Sciatic nerve (tissue), 2 donors: ENCODE data around the gene CDY1B. TPM values are rescaled to one million over a fixed set of nuclear protein-coding genes. Genes with fewer than 3 reads are reported as not detected.
"Not testable (repeated sequence)": the region's sequence is repeated elsewhere in the genome, so short reads cannot be mapped to it uniquely, and the experiment has no call there.

Experiments
- ATAC-seq: fragments of 200-7000 bp; cut with Tn5 transposase; one replicate; pipeline ENCODE4 v1.9.1; 2020; ENCODE audit warnings: mild to moderate bottlenecking, moderate library complexity
- DNase-seq: peaks from one replicate; pipeline ENCODE4 v3.0.0-alpha.2; 2020; ENCODE audit warnings: low spot score
- intact Hi-C: fragments of 100-400 bp; cut with DNase I; formaldehyde crosslinking; loops from one replicate; pipeline ENCODE4 v1.14.2; 2022
- total RNA-seq: library from RNA; stranded (reverse); fragmentation: NEBNext Ultra II Directional; extraction: Animal tissue kit (Norgen Biotek cat#: 25700); gene quantifications from one replicate; pipeline ENCODE4 v1.2.1, GENCODE V29; 2021
- donor health status: DM: no; HTN: no; CAD: no.
- donor health status: DM: no; HTN: no; CAD: no.

The CDY1B gene, protein sequence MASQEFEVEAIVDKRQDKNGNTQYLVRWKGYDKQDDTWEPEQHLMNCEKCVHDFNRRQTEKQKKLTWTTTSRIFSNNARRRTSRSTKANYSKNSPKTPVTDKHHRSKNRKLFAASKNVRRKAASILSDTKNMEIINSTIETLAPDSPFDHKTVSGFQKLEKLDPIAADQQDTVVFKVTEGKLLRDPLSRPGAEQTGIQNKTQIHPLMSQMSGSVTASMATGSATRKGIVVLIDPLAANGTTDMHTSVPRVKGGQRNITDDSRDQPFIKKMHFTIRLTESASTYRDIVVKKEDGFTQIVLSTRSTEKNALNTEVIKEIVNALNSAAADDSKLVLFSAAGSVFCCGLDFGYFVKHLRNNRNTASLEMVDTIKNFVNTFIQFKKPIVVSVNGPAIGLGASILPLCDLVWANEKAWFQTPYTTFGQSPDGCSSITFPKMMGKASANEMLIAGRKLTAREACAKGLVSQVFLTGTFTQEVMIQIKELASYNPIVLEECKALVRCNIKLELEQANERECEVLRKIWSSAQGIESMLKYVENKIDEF
- total RNA-seq, result not detected

DNA sequence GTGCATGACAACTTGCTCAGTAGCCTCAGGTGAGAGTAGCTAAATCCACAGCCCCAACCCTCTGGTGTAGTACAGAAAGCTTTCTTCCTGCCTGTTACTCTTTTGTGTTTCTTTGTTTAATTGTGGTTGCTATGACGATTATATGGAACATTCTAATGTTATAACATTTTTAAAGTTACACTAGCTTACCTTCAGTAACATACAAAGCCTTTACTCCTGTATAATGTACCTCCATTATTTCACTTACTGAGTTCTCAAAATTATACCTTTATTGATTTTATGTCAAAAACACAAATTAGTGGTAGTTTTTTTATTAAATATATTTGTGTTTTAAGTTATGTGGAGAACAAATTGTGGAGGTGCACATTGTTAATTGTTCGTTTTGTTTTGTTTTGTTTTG lies at the start of gene CDY1B:
CDY1B (minus strand) TSS at position 101 of the 400 bp plus-strand sequence. CDS start 331 bp downstream, outside the sequence.
- ATAC-seq, DNase-seq, intact Hi-C loops: not testable (repeated sequence)

- DNase-seq, intact Hi-C loops, ATAC-seq: not testable (repeated sequence)
These were observed 1.7 kb upstream of the CDY1B start for GRCh38 chrY:24049525-24049924.

- ATAC-seq, intact Hi-C loops, DNase-seq: not testable (repeated sequence)
These were observed 4.6 kb downstream of the CDY1B start for GRCh38 chrY:24043209-24043608.

GRCh38 chrY:24039008-24039718 lies 8.7 kb downstream of the CDY1B start:
- intact Hi-C loops, DNase-seq, ATAC-seq: not testable (repeated sequence)

DNA sequence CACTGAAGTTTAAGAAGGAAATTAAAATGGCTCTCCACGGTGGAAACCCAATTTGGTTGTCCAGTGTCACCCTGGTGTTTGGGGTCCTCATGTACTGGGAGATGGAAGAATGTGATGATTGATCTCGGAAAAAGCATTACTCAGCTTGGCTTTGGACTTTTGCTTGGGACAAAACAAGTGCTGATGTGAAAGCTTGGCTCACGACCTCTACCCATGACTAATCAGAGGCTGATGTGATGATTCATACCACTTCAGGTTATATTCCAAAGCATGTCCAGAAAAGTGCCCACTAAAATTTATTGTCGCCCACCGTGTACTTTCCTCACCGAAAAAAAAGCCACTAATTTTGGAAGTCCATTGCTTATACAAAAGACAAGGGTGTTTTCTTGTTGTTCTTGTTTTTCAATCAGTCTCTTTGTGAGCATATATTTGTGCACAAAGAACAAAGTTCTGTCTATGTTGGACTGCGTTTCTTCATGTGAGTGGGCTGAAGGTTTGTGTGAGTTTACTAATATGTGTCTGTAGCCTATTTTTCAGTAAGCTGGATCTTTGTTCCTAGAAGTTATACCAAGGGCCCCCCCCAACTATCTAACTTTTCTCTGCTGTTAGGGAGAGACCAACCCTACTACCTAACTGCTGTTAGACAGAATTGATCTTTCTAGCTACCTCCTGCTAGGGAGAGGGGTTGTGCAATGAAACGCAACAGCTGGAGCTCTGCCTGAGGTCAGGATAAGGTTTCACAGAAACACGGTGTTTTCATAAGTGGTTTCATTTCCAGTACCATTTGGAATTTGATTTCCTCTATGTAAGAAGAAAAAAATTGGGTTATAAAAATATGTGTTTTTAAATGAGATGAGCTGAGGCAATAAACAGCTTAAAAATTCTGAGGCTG lies 21.4 kb downstream of the CDY1B start:
- intact Hi-C loops, ATAC-seq: not testable (repeated sequence)

More for the DNA sequence above, 21.4 kb downstream of the CDY1B start:
- DNase-seq, result not testable (repeated sequence)
